GM23338 (cell line): ENCODE results near the gene RALGPS1. TPM values are rescaled to one million over a fixed set of nuclear protein-coding genes. Genes with fewer than 3 reads are reported as not detected.

ENCODE experiments used
- ATAC-seq: fragments of 200-7000 bp; cut with Tn5 transposase; 3 replicates; pipeline ENCODE4 v1.9.1; 2020
- DNase-seq: peaks from one replicate; pipeline ENCODE4 v3.0.0-alpha.2; 2015; ENCODE audit warnings: low spot score
- H2AFZ ChIP-seq: fragments of 200-600 bp; sonication (generic); 2 replicates; pipeline ENCODE4 v1.8.0; 2016; ENCODE audit warnings: antibody characterized with exemption, mild to moderate bottlenecking, moderate library complexity
- H3F3A ChIP-seq: fragments of 200-600 bp; sonication (generic); replicated peaks from 2 replicates; pipeline ENCODE4 v1.8.0; 2017; ENCODE audit warnings: antibody characterized with exemption, mixed run types, low read depth
- H3K27ac ChIP-seq: fragments of 200-600 bp; sonication (generic); 2 replicates; pipeline ENCODE4 v1.6.1; 2016; ENCODE audit warnings: low read depth
- H3K27me3 ChIP-seq: fragments of 200-600 bp; sonication (generic); 2 replicates; pipeline ENCODE4 v1.8.0; 2016; ENCODE audit warnings: mild to moderate bottlenecking, mixed run types, moderate library complexity; ENCODE audit not compliant: insufficient read depth
- H3K36me3 ChIP-seq: fragments of 200-600 bp; sonication (generic); 2 replicates; pipeline ENCODE4 v1.8.0; 2016; ENCODE audit warnings: mild to moderate bottlenecking; ENCODE audit not compliant: insufficient read depth
- H3K4me1 ChIP-seq: fragments of 200-600 bp; sonication (generic); 2 replicates; pipeline ENCODE4 v1.8.0; 2016; ENCODE audit warnings: mild to moderate bottlenecking, moderate library complexity; ENCODE audit not compliant: insufficient read depth
- H3K4me2 ChIP-seq: fragments of 200-600 bp; sonication (generic); 2 replicates; pipeline ENCODE4 v1.7.1; 2017; ENCODE audit warnings: mixed run types
- H3K4me3 ChIP-seq: fragments of 200-600 bp; sonication (generic); 2 replicates; pipeline ENCODE4 v1.6.1; 2016; ENCODE audit warnings: mixed run types
- H3K79me2 ChIP-seq: fragments of 200-600 bp; sonication (generic); replicated peaks from 2 replicates; pipeline ENCODE4 v1.8.0; 2017; ENCODE audit warnings: mild to moderate bottlenecking; ENCODE audit not compliant: insufficient read depth
- H3K9me2 ChIP-seq: fragments of 200-600 bp; sonication (generic); 2 replicates; pipeline ENCODE4 v1.8.0; 2017; ENCODE audit not compliant: insufficient read depth
- H4K20me1 ChIP-seq: fragments of 200-600 bp; sonication (generic); replicated peaks from 2 replicates; pipeline ENCODE4 v1.8.0; 2017; ENCODE audit warnings: mild to moderate bottlenecking; ENCODE audit not compliant: insufficient read depth
- H3K27ac Mint-ChIP-seq: 2 replicates; pipeline ENCODE4 v1.8.0; 2020; ENCODE audit warnings: inconsistent platforms, mild to moderate bottlenecking, moderate library complexity, mixed read lengths
- H3K27me3 Mint-ChIP-seq: 3 replicates; pipeline ENCODE4 v1.8.0; 2022; ENCODE audit warnings: low read depth, mild to moderate bottlenecking, moderate library complexity, mixed read lengths, inconsistent platforms; ENCODE audit not compliant: insufficient read depth, poor library complexity
- H3K36me3 Mint-ChIP-seq: 3 replicates; pipeline ENCODE4 v1.8.0; 2021; ENCODE audit warnings: low read depth, mild to moderate bottlenecking, inconsistent platforms, moderate library complexity, mixed read lengths
- H3K4me1 Mint-ChIP-seq: 3 replicates; pipeline ENCODE4 v1.8.0; 2020; ENCODE audit warnings: mild to moderate bottlenecking, inconsistent platforms, mixed read lengths
- H3K4me3 Mint-ChIP-seq: 3 replicates; pipeline ENCODE4 v1.8.0; 2021; ENCODE audit warnings: moderate library complexity, mild to moderate bottlenecking, inconsistent platforms, mixed read lengths
- H3K9me3 Mint-ChIP-seq: 3 replicates; pipeline ENCODE4 v1.8.0; 2020; ENCODE audit warnings: moderate library complexity, mild to moderate bottlenecking, inconsistent platforms, mixed read lengths
- CREB1 ChIP-seq: fragments of 250-450 bp; sonication (Bioruptor Pico); IDR thresholded peaks from 2 replicates; pipeline ENCODE4 v1.5.0; 2020; ENCODE audit warnings: low read depth, mild to moderate bottlenecking, moderate library complexity
- EZH2 ChIP-seq: fragments of 200-600 bp; sonication (generic); IDR thresholded peaks from one replicate; pipeline ENCODE4 v1.8.0; 2017; ENCODE audit warnings: antibody characterized with exemption, mild to moderate bottlenecking, low read depth; ENCODE audit not compliant: unreplicated experiment
- EZH2phosphoT487 ChIP-seq: fragments of 200-600 bp; sonication (generic); IDR thresholded peaks from one replicate; pipeline ENCODE4 v1.8.1; 2018; ENCODE audit warnings: antibody characterized with exemption; ENCODE audit not compliant: unreplicated experiment
- NANOG ChIP-seq: IDR thresholded peaks from 2 replicates; pipeline ENCODE4 v1.6.1; 2016; ENCODE audit warnings: antibody characterized with exemption, borderline replicate concordance
- POLR2AphosphoS5 ChIP-seq: IDR thresholded peaks from 2 replicates; pipeline ENCODE4 v1.6.1; 2016; ENCODE audit warnings: antibody characterized with exemption, low read depth
- STAT1 ChIP-seq: IDR thresholded peaks from one replicate; pipeline ENCODE4 v1.6.1; 2016; ENCODE audit warnings: antibody characterized with exemption; ENCODE audit not compliant: unreplicated experiment
- ZNF114 ChIP-seq: fragments of 250-450 bp; sonication (Bioruptor Pico); IDR thresholded peaks from 2 replicates; pipeline ENCODE4 v1.5.0; 2020; ENCODE audit warnings: mild to moderate bottlenecking, moderate library complexity
- ZNF331 ChIP-seq: fragments of 250-450 bp; sonication (Bioruptor Pico); IDR thresholded peaks from 2 replicates; pipeline ENCODE4 v1.5.0; 2020; ENCODE audit warnings: low read depth, mild to moderate bottlenecking, moderate library complexity
- polyA plus RNA-seq: library from polyadenylated mRNA; unstranded; fragments of >200 nt; fragmentation: Nextera tagmentation; extraction: Ambion mirVana; gene quantifications from 2 replicates; pipeline ENCODE4 v1.2.1, GENCODE V29; 2016
- total RNA-seq: library from RNA; depleted of rRNA; stranded (reverse); fragments of >200 nt; shearing (Covaris generic); gene quantifications from 2 replicates; pipeline ENCODE4 v1.2.3, GENCODE V29; 2014
- TF ChIP-seq, protein P1 (sequence below): IDR thresholded peaks from one replicate; pipeline ENCODE4 v1.6.1; 2018; ENCODE audit warnings: antibody characterized with exemption; ENCODE audit not compliant: unreplicated experiment
- TF ChIP-seq, protein P2 (sequence below), 2 experiments: fragments of 200-600 bp in 1 of 2; sonication (generic) in 1 of 2; conservative IDR thresholded peaks; 2 replicates each; pipeline versions ENCODE4 v1.5.1 to v1.6.1; 2016 to 2017; ENCODE audit warnings: antibody characterized with exemption in 2 of 2, low read depth in 2 of 2, mild to moderate bottlenecking in 2 of 2, moderate library complexity in 1 of 2
- TF ChIP-seq, protein P3 (sequence below): IDR thresholded peaks from 2 replicates; pipeline ENCODE4 v1.6.1; 2016; ENCODE audit warnings: antibody characterized with exemption

The RALGPS1 gene
- total and polyA plus RNA-seq, 2 experiments from 2014 or later: 18.2 to 57.1 TPM

DNA sequence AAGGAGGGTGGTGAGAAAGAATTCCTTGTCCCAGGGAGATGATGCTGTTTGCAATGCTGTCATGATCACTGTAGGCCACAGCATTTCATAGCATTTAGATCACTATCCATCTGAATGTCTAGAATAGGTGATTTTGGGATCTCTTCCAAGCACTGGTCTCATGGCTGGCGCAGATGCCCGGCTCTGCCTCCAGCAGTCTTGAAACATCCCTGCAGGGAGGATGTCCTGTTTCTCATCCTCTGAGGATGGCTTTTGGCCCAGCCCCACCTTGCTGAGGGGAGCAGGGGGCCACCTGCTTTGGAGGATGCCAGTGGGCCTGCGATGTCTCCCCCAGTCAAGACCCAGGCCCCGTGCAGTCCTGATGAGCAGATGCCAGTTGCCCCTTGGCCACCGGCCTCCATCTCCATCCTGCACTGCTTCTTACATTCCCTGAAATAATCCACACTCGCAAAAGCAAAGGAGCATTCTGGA, 286.5 kb downstream of the RALGPS1 start (continued):
- TF ChIP-seq, protein P1, sequence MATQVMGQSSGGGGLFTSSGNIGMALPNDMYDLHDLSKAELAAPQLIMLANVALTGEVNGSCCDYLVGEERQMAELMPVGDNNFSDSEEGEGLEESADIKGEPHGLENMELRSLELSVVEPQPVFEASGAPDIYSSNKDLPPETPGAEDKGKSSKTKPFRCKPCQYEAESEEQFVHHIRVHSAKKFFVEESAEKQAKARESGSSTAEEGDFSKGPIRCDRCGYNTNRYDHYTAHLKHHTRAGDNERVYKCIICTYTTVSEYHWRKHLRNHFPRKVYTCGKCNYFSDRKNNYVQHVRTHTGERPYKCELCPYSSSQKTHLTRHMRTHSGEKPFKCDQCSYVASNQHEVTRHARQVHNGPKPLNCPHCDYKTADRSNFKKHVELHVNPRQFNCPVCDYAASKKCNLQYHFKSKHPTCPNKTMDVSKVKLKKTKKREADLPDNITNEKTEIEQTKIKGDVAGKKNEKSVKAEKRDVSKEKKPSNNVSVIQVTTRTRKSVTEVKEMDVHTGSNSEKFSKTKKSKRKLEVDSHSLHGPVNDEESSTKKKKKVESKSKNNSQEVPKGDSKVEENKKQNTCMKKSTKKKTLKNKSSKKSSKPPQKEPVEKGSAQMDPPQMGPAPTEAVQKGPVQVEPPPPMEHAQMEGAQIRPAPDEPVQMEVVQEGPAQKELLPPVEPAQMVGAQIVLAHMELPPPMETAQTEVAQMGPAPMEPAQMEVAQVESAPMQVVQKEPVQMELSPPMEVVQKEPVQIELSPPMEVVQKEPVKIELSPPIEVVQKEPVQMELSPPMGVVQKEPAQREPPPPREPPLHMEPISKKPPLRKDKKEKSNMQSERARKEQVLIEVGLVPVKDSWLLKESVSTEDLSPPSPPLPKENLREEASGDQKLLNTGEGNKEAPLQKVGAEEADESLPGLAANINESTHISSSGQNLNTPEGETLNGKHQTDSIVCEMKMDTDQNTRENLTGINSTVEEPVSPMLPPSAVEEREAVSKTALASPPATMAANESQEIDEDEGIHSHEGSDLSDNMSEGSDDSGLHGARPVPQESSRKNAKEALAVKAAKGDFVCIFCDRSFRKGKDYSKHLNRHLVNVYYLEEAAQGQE: no peak
- TF ChIP-seq, protein P2, sequence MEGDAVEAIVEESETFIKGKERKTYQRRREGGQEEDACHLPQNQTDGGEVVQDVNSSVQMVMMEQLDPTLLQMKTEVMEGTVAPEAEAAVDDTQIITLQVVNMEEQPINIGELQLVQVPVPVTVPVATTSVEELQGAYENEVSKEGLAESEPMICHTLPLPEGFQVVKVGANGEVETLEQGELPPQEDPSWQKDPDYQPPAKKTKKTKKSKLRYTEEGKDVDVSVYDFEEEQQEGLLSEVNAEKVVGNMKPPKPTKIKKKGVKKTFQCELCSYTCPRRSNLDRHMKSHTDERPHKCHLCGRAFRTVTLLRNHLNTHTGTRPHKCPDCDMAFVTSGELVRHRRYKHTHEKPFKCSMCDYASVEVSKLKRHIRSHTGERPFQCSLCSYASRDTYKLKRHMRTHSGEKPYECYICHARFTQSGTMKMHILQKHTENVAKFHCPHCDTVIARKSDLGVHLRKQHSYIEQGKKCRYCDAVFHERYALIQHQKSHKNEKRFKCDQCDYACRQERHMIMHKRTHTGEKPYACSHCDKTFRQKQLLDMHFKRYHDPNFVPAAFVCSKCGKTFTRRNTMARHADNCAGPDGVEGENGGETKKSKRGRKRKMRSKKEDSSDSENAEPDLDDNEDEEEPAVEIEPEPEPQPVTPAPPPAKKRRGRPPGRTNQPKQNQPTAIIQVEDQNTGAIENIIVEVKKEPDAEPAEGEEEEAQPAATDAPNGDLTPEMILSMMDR (conservative IDR thresholded peaks at IDR 0.05; ENCODE audit: low read depth in 2 of 2): no peak
- TF ChIP-seq EZH2: no peak
- no peak for TF ChIP-seq STAT1
- TF ChIP-seq ZNF331 (CRISPR knock-in tag): no peak

DNA sequence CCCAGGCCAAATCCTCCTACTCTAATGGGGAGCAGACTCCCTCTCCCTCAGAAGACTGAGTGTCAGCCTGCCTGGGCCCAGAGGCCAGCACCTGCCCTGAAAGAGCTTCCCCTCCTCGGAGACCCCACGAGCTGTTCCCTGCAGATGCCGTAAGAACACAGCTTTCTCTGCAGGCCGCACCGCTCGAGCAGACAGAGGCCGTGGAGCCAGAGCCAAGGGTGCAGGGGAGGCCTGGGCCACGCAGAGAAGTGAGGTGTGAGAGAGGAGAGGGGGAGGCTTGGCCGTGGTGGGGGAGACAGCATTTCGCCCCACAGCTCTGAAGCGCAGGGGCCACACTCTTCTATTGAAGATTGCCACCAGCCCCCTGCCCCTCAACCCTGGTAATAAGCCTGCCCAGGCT, 287.1 kb downstream of the RALGPS1 start:
- no peak overlapping the region for H3K4me2 ChIP-seq
- no peaks in the 10 kb centered on the region for H3K79me2 ChIP-seq
- H3K27ac ChIP-seq: no peak overlapping the region
- Mint-ChIP-seq H3K36me3 (no peaks in the 10 kb centered on the region), H3K27me3 (peaks cover 10% of the 10 kb centered on the region), H3K4me3 (no peak overlapping the region), H3K27ac (no peak overlapping the region), H3K9me3 (no peaks in the 10 kb centered on the region; the same call in 2 of the 3 replicates), H3K4me1 (peaks cover 6% of the 10 kb centered on the region; the same call in 2 of the 3 replicates)
- no peaks in the 10 kb centered on the region for H3K36me3 ChIP-seq
- H3F3A ChIP-seq: no peaks in the 10 kb centered on the region
- no peaks in the 10 kb centered on the region for H3K9me2 ChIP-seq
- H3K27me3 ChIP-seq: no peaks in the 10 kb centered on the region
- no peaks in the 10 kb centered on the region for H4K20me1 ChIP-seq
- peaks cover 4% of the 10 kb centered on the region; the same call in 1 of the 2 replicates for H3K4me1 ChIP-seq
- no peak overlapping the region for H3K4me3 ChIP-seq
- H2AFZ ChIP-seq: no peak overlapping the region
- DNase-seq (no peak), ATAC-seq (no peak)
- TF ChIP-seq, protein P1: no peak
- TF ChIP-seq NANOG (no peak), EZH2phosphoT487 (no peak), POLR2AphosphoS5 (no peak), ZNF114 (CRISPR knock-in tag) (no peak), CREB1 (no peak)
- TF ChIP-seq, protein P3, sequence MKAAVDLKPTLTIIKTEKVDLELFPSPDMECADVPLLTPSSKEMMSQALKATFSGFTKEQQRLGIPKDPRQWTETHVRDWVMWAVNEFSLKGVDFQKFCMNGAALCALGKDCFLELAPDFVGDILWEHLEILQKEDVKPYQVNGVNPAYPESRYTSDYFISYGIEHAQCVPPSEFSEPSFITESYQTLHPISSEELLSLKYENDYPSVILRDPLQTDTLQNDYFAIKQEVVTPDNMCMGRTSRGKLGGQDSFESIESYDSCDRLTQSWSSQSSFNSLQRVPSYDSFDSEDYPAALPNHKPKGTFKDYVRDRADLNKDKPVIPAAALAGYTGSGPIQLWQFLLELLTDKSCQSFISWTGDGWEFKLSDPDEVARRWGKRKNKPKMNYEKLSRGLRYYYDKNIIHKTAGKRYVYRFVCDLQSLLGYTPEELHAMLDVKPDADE: no peak
- TF ChIP-seq, protein P2 (conservative IDR thresholded peaks at IDR 0.05; ENCODE audit: low read depth in 2 of 2): no peak
